ENCODE data around the gene LCP1. TPM values are rescaled to one million over a fixed set of nuclear protein-coding genes. Genes with fewer than 3 reads are reported as not detected.
"Not testable (repeated sequence)": the region's sequence is repeated elsewhere in the genome, so short reads cannot be mapped to it uniquely, and the experiment has no call there.

LCP1 gene
- total RNA-seq: 10 to 100 TPM in 1 of 2 donors, 1 to 10 TPM in 1; 8.6 to 31.7 TPM

GRCh38 chr13:46181840-46182490 is at the start of gene LCP1:
Gene LCP1, minus strand, starts transcription at chr13:46182177. Its CDS starts 22,515 bp downstream, at chr13:46159662.
- Histone ChIP-seq H3K27me3 (no peaks in the 10 kb centered on the region), H3K27ac (peak within 1 kb of the TSS in 1 of 2 donors; percentile 10), H3K4me1 (no peaks in the 10 kb centered on the region), H3K4me3 (peak within 1 kb of the TSS in 1 of 2 donors; percentile 21), H3K36me3 (no peaks in the 10 kb centered on the region), H3K9me3 (no peaks in the 10 kb centered on the region)
- no peak for DNase-seq (ENCODE audit: low spot score)
- TF ChIP-seq CTCF (IDR thresholded peaks at IDR 0.05): no peak

- no peak for DNase-seq (ENCODE audit: low spot score)
- Histone ChIP-seq H3K36me3 (no peaks in the 10 kb centered on the region), H3K4me1 (no peaks in the 10 kb centered on the region), H3K27ac (no peak overlapping the region), H3K27me3 (no peaks in the 10 kb centered on the region), H3K9me3 (peaks cover 0 to 33% of the 10 kb centered on the region in 2 donors), H3K4me3 (no peak overlapping the region)
- no peak for TF ChIP-seq CTCF (IDR thresholded peaks at IDR 0.05)
Measured at GRCh38 chr13:46229251-46229650, 47.3 kb upstream of the LCP1 start.

- H3K27ac ChIP-seq; H3K36me3 ChIP-seq; H3K4me3 ChIP-seq; DNase-seq (ENCODE audit: low spot score); H3K4me1 ChIP-seq; H3K27me3 ChIP-seq: not testable (repeated sequence)
- peaks cover 4 to 20% of the 10 kb centered on the region in 2 donors for H3K9me3 ChIP-seq
Measured at GRCh38 chr13:46220234-46220633, 38.3 kb upstream of the LCP1 start.

- H3K9me3 ChIP-seq; H3K27me3 ChIP-seq; H3K4me3 ChIP-seq; DNase-seq (ENCODE audit: low spot score); H3K4me1 ChIP-seq; H3K27ac ChIP-seq; H3K36me3 ChIP-seq: not testable (repeated sequence)
Measured at GRCh38 chr13:46214741-46215140, 32.8 kb upstream of the LCP1 start.

GRCh38 chr13:46213242-46213641 is 31.3 kb upstream of the LCP1 start:
- no peak for TF ChIP-seq CTCF (IDR thresholded peaks at IDR 0.05)

GRCh38 chr13:46211483-46212351 is 29.7 kb upstream of the LCP1 start, which contains the start of gene LRRC63:
Gene LRRC63, plus strand, starts transcription at chr13:46211928. Its CDS starts 1,107 bp downstream, at chr13:46213035.
- no peaks in the 10 kb centered on the region for H3K9me3 ChIP-seq
- peak within 1 kb of the TSS; percentile 27 to 49 for H3K4me3 ChIP-seq
- H3K27ac ChIP-seq: no peak within 1 kb of the TSS
- peak; percentile 70 for DNase-seq (ENCODE audit: low spot score)
- TF ChIP-seq CTCF (IDR thresholded peaks at IDR 0.05): no peak
- no peaks in the 10 kb centered on the region for H3K27me3 ChIP-seq
- peaks cover 0 to 8% of the 10 kb centered on the region in 2 donors for H3K4me1 ChIP-seq
- H3K36me3 ChIP-seq: no peaks in the 10 kb centered on the region

More at GRCh38 chr13:46213242-46213641, 31.3 kb upstream of the LCP1 start:
- H3K36me3 ChIP-seq: no peaks in the 10 kb centered on the region
- peaks cover 0 to 8% of the 10 kb centered on the region in 2 donors for H3K4me1 ChIP-seq
- no peak overlapping the region for H3K27ac ChIP-seq
- no peaks in the 10 kb centered on the region for H3K9me3 ChIP-seq
- no peak overlapping the region for H3K4me3 ChIP-seq
- no peaks in the 10 kb centered on the region for H3K27me3 ChIP-seq
- no peak for DNase-seq (ENCODE audit: low spot score)
